GOT3 (cell line): ENCODE measurements around the gene PAK4.

ENCODE experiments used
- DNase-seq: peaks from one replicate; lab custom pipeline; 2025; ENCODE audit warnings: mixed read lengths; lab: John Stamatoyannopoulos, UW

The PAK4 gene

GRCh38 chr19:39146686-39147450 is 21.3 kb downstream of the PAK4 start:
- no peak for DNase-seq

GRCh38 chr19:39147480-39147879 is 21.9 kb downstream of the PAK4 start:
- DNase-seq, result no peak

GRCh38 chr19:39148939-39149529 is 23.4 kb downstream of the PAK4 start:
- no peak for DNase-seq

- DNase-seq, result no peak
Observed at GRCh38 chr19:39150235-39150634, 24.6 kb downstream of the PAK4 start.

- DNase-seq, result no peak
Observed at GRCh38 chr19:39150807-39151600, 25.4 kb downstream of the PAK4 start.

GRCh38 chr19:39152066-39152465 is 26.5 kb downstream of the PAK4 start:
- no peak for DNase-seq

- no peak for DNase-seq
Observed at GRCh38 chr19:39154100-39154628, 28.6 kb downstream of the PAK4 start.

GRCh38 chr19:39154629-39155100 is 29.1 kb downstream of the PAK4 start:
- no peak for DNase-seq

GRCh38 chr19:39155114-39155700 is 29.6 kb downstream of the PAK4 start:
- DNase-seq, result no peak

GRCh38 chr19:39155741-39156140 is 30.2 kb downstream of the PAK4 start:
- DNase-seq, result no peak

- no peak for DNase-seq
Observed at GRCh38 chr19:39156326-39157230, 31.0 kb downstream of the PAK4 start.

- no peak for DNase-seq
Observed at GRCh38 chr19:39157275-39157996, 31.9 kb downstream of the PAK4 start.

- no peak for DNase-seq
Observed at GRCh38 chr19:39157997-39158389, 32.4 kb downstream of the PAK4 start.

GRCh38 chr19:39158646-39159260 is 33.2 kb downstream of the PAK4 start:
- no peak for DNase-seq

- peak; percentile 9 for DNase-seq
Observed at GRCh38 chr19:39160523-39160861, 34.9 kb downstream of the PAK4 start.

GRCh38 chr19:39160889-39161672 is 35.5 kb downstream of the PAK4 start:
- DNase-seq, result no peak

- no peak for DNase-seq
Observed at GRCh38 chr19:39162441-39163043, 37.0 kb downstream of the PAK4 start.

GRCh38 chr19:39163621-39164020 is 38.0 kb downstream of the PAK4 start:
- no peak for DNase-seq

- no peak for DNase-seq
Observed at GRCh38 chr19:39164289-39164688, 38.7 kb downstream of the PAK4 start.
